Keratinocyte (primary cell): ENCODE measurements around the gene GTF2H1. TPM values are rescaled to one million over a fixed set of nuclear protein-coding genes. Genes with fewer than 3 reads are reported as not detected.

ENCODE experiments used
- DNase-seq: peaks from one replicate; pipeline ENCODE4 v3.0.0-alpha.2; 2011; ENCODE audit warnings: low read depth, missing footprints, low spot score
- FAIRE-seq: peaks from 2 replicates; lab custom pipeline; 2011; peaks lifted over from hg19 to GRCh38; lab: Jason Lieb, UNC
- H2AFZ ChIP-seq: 2 replicates; pipeline ENCODE4 v1.6.0; 2012; ENCODE audit warnings: low read length, control low read depth, inconsistent platforms; ENCODE audit not compliant: control insufficient read depth
- H3K27ac ChIP-seq: 2 replicates; pipeline ENCODE4 v1.5.1; 2011; ENCODE audit warnings: low read length; ENCODE audit not compliant: control insufficient read depth, insufficient read depth
- H3K27me3 ChIP-seq: 3 replicates; pipeline ENCODE4 v1.6.0; 2011; ENCODE audit warnings: low read length; ENCODE audit not compliant: control insufficient read depth, insufficient read depth; ENCODE audit errors: extremely low read depth
- H3K36me3 ChIP-seq, 2 experiments: 2 replicates in 1 of 2; 3 replicates in 1 of 2; pipeline ENCODE4 v1.5.1; 2011; ENCODE audit warnings: low read length in 2 of 2, mild to moderate bottlenecking in 1 of 2; ENCODE audit not compliant: control insufficient read depth in 2 of 2, insufficient read depth in 2 of 2; ENCODE audit errors: extremely low read depth in 1 of 2
- H3K4me1 ChIP-seq: 3 replicates; pipeline ENCODE4 v1.5.1; 2011; ENCODE audit warnings: low read length; ENCODE audit not compliant: control insufficient read depth, insufficient read depth; ENCODE audit errors: extremely low read depth
- H3K4me2 ChIP-seq: 3 replicates; pipeline ENCODE4 v1.6.0; 2011; ENCODE audit warnings: low read depth, low read length; ENCODE audit not compliant: control insufficient read depth, insufficient read depth; ENCODE audit errors: extremely low read depth
- H3K4me3 ChIP-seq, 3 experiments: fragments of 200-600 bp in 1 of 3; sonication (generic) in 1 of 3; 2 replicates in 2 of 3; 3 replicates in 1 of 3; pipeline ENCODE4 v1.5.1; 2011 to 2016; ENCODE audit warnings: low read length in 3 of 3, mild to moderate bottlenecking in 3 of 3, control low read depth in 2 of 3, inconsistent platforms in 1 of 3, low read depth in 1 of 3, mixed read lengths in 1 of 3, mixed run types in 1 of 3, moderate library complexity in 1 of 3; ENCODE audit not compliant: control insufficient read depth in 2 of 3, insufficient read depth in 2 of 3; ENCODE audit errors: extremely low read depth in 1 of 3
- H3K79me2 ChIP-seq: 2 replicates; pipeline ENCODE4 v1.6.0; 2012; ENCODE audit warnings: low read length; ENCODE audit not compliant: control insufficient read depth, insufficient read depth
- H3K9ac ChIP-seq: 3 replicates; pipeline ENCODE4 v1.6.0; 2011; ENCODE audit warnings: low read length; ENCODE audit not compliant: control insufficient read depth, insufficient read depth; ENCODE audit errors: extremely low read depth
- H3K9me1 ChIP-seq: 3 replicates; pipeline ENCODE4 v1.6.0; 2011; ENCODE audit warnings: low read length; ENCODE audit not compliant: control insufficient read depth, insufficient read depth; ENCODE audit errors: extremely low read depth
- H3K9me3 ChIP-seq: 2 replicates; pipeline ENCODE4 v1.5.1; 2012; ENCODE audit warnings: low read depth, low read length; ENCODE audit not compliant: control insufficient read depth
- H4K20me1 ChIP-seq: 3 replicates; pipeline ENCODE4 v1.6.0; 2011; ENCODE audit warnings: low read length; ENCODE audit not compliant: control insufficient read depth, insufficient read depth; ENCODE audit errors: extremely low read depth
- EZH2 ChIP-seq: IDR thresholded peaks from one replicate; pipeline ENCODE4 v1.6.1; 2012; ENCODE audit warnings: inconsistent platforms, mild to moderate bottlenecking, low read length, moderate library complexity
- dilution Hi-C: fragments of 300-500 bp; cut with MboI; formaldehyde crosslinking; loops from one replicate; pipeline ENCODE4 v1.7.0; 2020; ENCODE audit warnings: low sequenced_read_pairs; ENCODE audit not compliant: extremely low pct_ligation_motif_present
- polyA plus RNA-seq, 5 experiments: library from polyadenylated mRNA; depleted of rRNA in 3 of 5; stranded (reverse) in 3 of 5; stranded (forward) in 1 of 5; unstranded in 1 of 5; fragments of >200 nt; gene quantifications; 1 replicate in 1 of 5; 2 replicates in 3 of 5; 3 replicates in 1 of 5; pipeline versions ENCODE4 v1.2.1 to v1.2.3, GENCODE V29; 2011 to 2012; ENCODE audit warnings: missing spikeins in 2 of 5, low read depth in 1 of 5, low replicate concordance in 1 of 5
- TF ChIP-seq, protein P1 (sequence below), 3 experiments: IDR thresholded peaks in 1 of 3; conservative IDR thresholded peaks in 1 of 3; optimal IDR thresholded peaks in 1 of 3; 2 replicates in 2 of 3; 3 replicates in 1 of 3; pipeline versions ENCODE3 to v1.5.1; 2011; ENCODE audit warnings: low read length in 3 of 3, mild to moderate bottlenecking in 3 of 3, moderate library complexity in 2 of 3, control low read depth in 1 of 3, inconsistent platforms in 1 of 3; ENCODE audit not compliant: insufficient read depth in 2 of 3; ENCODE audit errors: extremely low read depth in 1 of 3

GTF2H1 gene
- polyA plus RNA-seq, 1 donor (not counting 4 experiments of a cell fraction or from before 2014, with no cell fraction given), result 42.1 TPM

DNA sequence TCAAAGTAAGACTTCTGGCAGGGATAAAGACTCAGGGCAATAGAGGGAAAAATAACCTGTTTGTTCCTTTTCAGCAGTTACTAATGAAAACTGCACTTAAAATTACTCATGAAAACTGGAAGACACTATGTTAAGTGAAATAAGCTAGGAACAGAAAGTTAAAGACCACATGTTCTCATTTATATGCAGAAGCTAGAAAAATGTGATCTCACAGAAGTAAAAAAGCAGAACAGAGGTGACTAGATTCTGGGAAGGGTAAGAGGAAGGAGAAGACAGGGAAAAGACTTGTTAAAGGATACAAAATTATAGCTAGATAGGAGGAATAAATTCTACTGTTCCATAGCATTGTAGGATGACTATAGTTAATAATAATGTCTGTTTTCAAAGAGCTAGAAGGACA lies 22.6 kb upstream of the GTF2H1 start:
- FAIRE-seq, result no peak
- dilution Hi-C loops, result no loop called here
- H3K27ac ChIP-seq, result no peak overlapping the region

GRCh38 chr11:18304745-18305144 lies 17.6 kb upstream of the GTF2H1 start:
- FAIRE-seq (no peak), DNase-seq (no peak)
- H3K27ac ChIP-seq, result no peak overlapping the region
- no peaks in the 10 kb centered on the region for H3K27me3 ChIP-seq
- TF ChIP-seq, protein P1, sequence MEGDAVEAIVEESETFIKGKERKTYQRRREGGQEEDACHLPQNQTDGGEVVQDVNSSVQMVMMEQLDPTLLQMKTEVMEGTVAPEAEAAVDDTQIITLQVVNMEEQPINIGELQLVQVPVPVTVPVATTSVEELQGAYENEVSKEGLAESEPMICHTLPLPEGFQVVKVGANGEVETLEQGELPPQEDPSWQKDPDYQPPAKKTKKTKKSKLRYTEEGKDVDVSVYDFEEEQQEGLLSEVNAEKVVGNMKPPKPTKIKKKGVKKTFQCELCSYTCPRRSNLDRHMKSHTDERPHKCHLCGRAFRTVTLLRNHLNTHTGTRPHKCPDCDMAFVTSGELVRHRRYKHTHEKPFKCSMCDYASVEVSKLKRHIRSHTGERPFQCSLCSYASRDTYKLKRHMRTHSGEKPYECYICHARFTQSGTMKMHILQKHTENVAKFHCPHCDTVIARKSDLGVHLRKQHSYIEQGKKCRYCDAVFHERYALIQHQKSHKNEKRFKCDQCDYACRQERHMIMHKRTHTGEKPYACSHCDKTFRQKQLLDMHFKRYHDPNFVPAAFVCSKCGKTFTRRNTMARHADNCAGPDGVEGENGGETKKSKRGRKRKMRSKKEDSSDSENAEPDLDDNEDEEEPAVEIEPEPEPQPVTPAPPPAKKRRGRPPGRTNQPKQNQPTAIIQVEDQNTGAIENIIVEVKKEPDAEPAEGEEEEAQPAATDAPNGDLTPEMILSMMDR (optimal IDR thresholded peaks at IDR 0.05 in 1 of 3, IDR thresholded peaks at IDR 0.05 in 1 of 3, conservative IDR thresholded peaks at IDR 0.05 in 1 of 3; ENCODE audit: extremely low read depth in 1 of 3, insufficient read depth in 2 of 3, low read length in 3 of 3), result no peak
- TF ChIP-seq EZH2, result no peak
- dilution Hi-C loops, result no loop called here
- H4K20me1 ChIP-seq, result no peaks in the 10 kb centered on the region
- no peak overlapping the region for H3K9ac ChIP-seq
- no peaks in the 10 kb centered on the region for H3K9me3 ChIP-seq
- H2AFZ ChIP-seq, result no peak overlapping the region
- H3K4me3 ChIP-seq, result no peak overlapping the region
- peaks cover 16% of the 10 kb centered on the region in 2 experiments for H3K36me3 ChIP-seq
- no peaks in the 10 kb centered on the region for H3K9me1 ChIP-seq
- no peak overlapping the region for H3K4me2 ChIP-seq
- H3K4me1 ChIP-seq, result peaks cover 17% of the 10 kb centered on the region
- H3K79me2 ChIP-seq, result no peaks in the 10 kb centered on the region

More for the DNA sequence above, 22.6 kb upstream of the GTF2H1 start:
- TF ChIP-seq, protein P1 (optimal IDR thresholded peaks at IDR 0.05 in 1 of 3, IDR thresholded peaks at IDR 0.05 in 1 of 3, conservative IDR thresholded peaks at IDR 0.05 in 1 of 3; ENCODE audit: extremely low read depth in 1 of 3, insufficient read depth in 2 of 3, low read length in 3 of 3), result no peak
- TF ChIP-seq EZH2, result no peak
- Histone ChIP-seq H3K9me3 (no peaks in the 10 kb centered on the region), H3K9me1 (no peaks in the 10 kb centered on the region), H2AFZ (no peak overlapping the region), H3K4me1 (no peaks in the 10 kb centered on the region), H3K4me3 (no peak overlapping the region), H3K9ac (no peak overlapping the region), H3K36me3 (peaks cover 20 to 24% of the 10 kb centered on the region in 2 experiments), H3K4me2 (no peak overlapping the region), H4K20me1 (no peaks in the 10 kb centered on the region), H3K27me3 (no peaks in the 10 kb centered on the region), H3K79me2 (no peaks in the 10 kb centered on the region)
- DNase-seq, result no peak
